Central memory CD4-positive, alpha-beta T cell (primary cell): ENCODE data around the gene CD274.

Experiments used
- DNase-seq: peaks from one replicate; pipeline ENCODE4 v3.0.0; 2022

The CD274 gene

GRCh38 chr9:5500441-5501235 is 50.3 kb downstream of the CD274 start:
- no peak for DNase-seq

- DNase-seq: no peak
Observed at GRCh38 chr9:5502553-5502952, 52.2 kb downstream of the CD274 start.

DNA sequence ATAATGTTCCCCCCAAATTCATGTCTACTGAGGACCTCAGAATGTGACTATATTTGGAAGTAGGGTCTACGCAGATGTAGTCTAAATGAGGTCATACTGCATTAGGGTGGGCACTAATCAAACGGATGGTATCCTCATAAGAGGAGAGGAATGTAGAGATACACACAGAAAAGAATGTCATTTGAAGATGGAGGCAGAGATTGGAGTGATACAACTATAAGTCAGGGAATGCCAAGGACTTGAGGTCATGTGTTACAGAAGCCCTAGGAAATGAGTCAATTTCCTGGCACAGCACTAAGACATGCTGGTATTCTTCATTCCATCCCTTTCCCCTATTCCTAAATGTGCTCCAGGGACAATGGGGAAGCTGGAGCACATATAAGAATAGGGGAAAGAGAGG is 59.2 kb downstream of the CD274 start:
- DNase-seq: no peak

GRCh38 chr9:5510360-5510931 is 60.1 kb downstream of the CD274 start, which contains the start of gene PDCD1LG2:
Gene PDCD1LG2, plus strand, starts transcription at chr9:5510531. Its CDS starts 12,016 bp downstream, at chr9:5522547.
- no peak for DNase-seq

DNA sequence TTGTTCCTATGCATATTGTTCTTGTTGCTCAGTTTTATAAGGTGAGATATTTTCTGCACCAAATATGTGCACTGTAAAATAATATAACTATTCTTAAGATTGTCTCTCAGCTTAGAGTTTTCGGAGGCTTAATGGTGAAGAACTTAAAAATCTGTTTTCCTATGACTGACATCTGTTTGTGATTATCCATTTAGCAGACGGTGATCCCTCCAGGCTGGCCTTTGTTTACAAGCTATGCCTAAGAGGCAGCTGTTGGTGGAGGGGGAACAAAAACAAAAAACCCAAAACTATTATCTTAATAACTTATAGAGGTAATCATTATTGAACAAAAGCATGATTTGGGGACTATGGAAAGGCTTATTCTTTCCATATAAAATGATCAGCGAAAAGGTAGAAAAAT is 60.6 kb downstream of the CD274 start:
- no peak for DNase-seq

GRCh38 chr9:5511476-5511875 is 61.1 kb downstream of the CD274 start:
- DNase-seq: no peak

DNA sequence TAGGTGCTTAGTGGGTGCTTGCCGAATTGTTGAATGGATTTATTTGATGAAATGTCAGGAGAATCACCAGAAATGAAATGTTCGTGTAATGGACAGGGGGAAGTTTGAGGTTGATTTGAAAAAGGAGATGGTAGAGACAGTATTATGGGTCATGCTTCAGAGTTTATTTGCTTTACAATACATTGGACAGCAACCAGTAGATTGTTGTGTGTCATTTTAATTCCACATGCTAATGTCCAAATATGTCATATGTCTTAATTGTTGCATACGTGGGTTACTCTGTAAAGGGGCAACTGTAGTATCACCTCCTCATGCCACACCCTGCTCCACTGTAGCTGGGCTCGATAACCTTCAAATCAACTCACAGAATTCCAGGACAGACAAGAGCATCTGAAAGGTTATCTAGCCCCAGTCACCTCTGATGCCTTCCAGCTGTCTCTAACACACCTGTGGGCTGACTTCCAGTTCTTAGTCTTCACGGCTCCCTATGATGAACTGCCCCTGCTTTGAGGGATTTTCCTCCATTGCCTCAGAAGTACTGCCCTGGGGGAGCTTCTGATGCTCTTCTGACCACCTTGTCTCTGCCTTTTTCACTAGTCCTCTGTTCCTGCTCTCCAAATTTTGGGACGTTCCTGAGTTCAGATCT is 61.7 kb downstream of the CD274 start:
- no peak for DNase-seq

GRCh38 chr9:5512658-5513452 is 62.5 kb downstream of the CD274 start:
- DNase-seq: no peak

DNA sequence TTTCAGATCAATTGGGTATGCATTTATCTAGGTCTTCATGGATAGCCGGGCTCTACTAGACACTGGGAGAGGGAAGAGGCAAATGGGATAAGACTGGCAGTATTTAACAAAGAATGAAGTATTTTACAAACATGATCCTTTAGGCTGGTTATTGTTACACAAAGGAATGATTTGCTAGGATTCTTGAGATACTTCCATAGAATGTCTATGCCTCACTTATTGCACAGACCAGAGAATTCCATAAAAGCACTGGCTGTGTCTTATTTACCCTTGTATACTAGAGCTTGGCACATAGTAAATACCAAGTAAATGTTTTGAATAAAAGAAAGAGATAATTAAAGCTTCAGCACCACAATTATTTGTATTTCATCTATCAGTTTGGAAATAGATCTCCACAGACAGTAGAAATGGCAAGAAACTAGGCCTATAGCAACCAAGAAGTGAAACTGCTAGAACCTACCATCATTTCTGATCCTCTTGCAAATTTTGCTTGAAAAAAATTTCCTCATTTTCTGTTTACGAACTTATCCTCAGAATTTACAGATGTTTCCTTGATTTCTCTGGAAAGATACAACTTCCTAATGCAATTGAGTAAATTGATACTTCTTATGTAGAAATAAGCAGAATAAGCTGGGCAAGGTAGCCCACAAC is 63.7 kb downstream of the CD274 start:
- DNase-seq: no peak

- no peak for DNase-seq
Observed at GRCh38 chr9:5514617-5515260, 64.4 kb downstream of the CD274 start.

DNA sequence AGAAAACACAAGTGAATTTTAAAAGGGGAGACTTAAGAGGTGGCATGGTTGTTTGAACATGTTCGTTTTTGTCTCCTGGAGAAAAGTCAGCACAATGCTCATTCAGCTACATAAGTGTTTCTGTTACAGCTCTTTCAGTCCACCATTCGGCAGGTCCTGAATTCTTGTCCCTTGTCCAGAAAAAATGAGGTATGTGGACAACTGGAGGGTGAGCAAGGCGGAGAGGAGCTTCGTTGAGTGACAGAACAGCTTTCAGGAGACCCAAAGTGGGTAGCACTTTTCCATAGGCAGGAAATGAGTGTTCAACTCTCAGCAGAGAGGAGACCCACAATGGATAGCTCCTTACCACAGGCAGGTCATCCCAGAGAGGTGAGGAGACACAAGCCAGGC is 64.9 kb downstream of the CD274 start:
- DNase-seq: no peak

- no peak for DNase-seq
Observed at GRCh38 chr9:5516453-5517220, 66.3 kb downstream of the CD274 start.

GRCh38 chr9:5518171-5518936 is 68.0 kb downstream of the CD274 start:
- no peak for DNase-seq

DNA sequence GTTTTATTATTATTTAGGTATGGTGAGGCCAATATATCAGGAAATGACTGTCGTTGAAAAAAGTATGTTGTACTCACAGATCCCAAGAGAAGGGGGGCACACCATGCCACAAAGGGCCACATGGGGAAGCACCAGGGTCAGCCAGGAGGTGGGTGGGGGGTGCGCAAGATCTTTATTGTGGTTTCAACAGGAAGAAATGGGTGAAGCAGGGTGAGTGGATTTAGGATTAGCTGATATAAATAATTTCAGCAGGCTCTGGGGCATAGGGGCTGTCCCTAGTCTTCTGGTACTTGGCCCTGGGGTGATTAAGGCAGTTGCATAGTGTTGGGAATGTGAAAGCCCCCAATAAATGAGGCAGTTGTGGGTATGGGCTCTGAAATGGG is 68.6 kb downstream of the CD274 start:
- DNase-seq: no peak
